Activated T-cell treated with anti-CD3 and anti-CD28 coated beads, Interleukin-2, amount 50 U/mL, for 72 hours (primary cell): ENCODE data around the gene ACTMAP. TPM values are rescaled to one million over a fixed set of nuclear protein-coding genes. Genes with fewer than 3 reads are reported as not detected.

Source experiments
- ATAC-seq, 2 donors: fragments of 150-1000 bp; cut with Tn5 transposase; replicated peaks in 1 of 2; 2 replicates each; pipeline ENCODE4 v1.10.0; 2021; ENCODE audit warnings: moderate library complexity in 2 of 2, mild to moderate bottlenecking in 1 of 2
- DNase-seq, 2 donors: peaks; one replicate each; pipeline ENCODE4 v3.0.0; 2021 to 2022; ENCODE audit warnings: mixed read lengths in 1 of 2
- H3K27ac Mint-ChIP-seq: one replicate; pipeline ENCODE4 v1.8.0; 2022; ENCODE audit warnings: mild to moderate bottlenecking, moderate library complexity, mixed read lengths
- H3K27me3 Mint-ChIP-seq: one replicate; pipeline ENCODE4 v1.8.0; 2022; ENCODE audit warnings: low read depth, mixed read lengths
- H3K36me3 Mint-ChIP-seq, 2 donors: one replicate each; pipeline ENCODE4 v1.8.0; 2022; ENCODE audit warnings: mixed read lengths in 2 of 2, mild to moderate bottlenecking in 1 of 2; ENCODE audit not compliant: insufficient read depth in 2 of 2
- H3K4me1 Mint-ChIP-seq: one replicate; pipeline ENCODE4 v1.8.0; 2022; ENCODE audit warnings: low read depth, mixed read lengths
- H3K4me3 Mint-ChIP-seq, 2 donors: one replicate each; pipeline ENCODE4 v1.8.0; 2022; ENCODE audit warnings: mild to moderate bottlenecking in 2 of 2, mixed read lengths in 2 of 2, moderate library complexity in 2 of 2
- H3K9me3 Mint-ChIP-seq, 2 donors: one replicate each; pipeline ENCODE4 v1.8.0; 2022; ENCODE audit warnings: mixed read lengths in 2 of 2
- total RNA-seq, 2 donors: library from RNA; stranded (reverse); gene quantifications; one replicate each; pipeline ENCODE4 v1.2.3, GENCODE V29; 2022

The ACTMAP gene
- total RNA-seq, 2 donors from 2014 or later = 32.8 to 45.1 TPM

DNA sequence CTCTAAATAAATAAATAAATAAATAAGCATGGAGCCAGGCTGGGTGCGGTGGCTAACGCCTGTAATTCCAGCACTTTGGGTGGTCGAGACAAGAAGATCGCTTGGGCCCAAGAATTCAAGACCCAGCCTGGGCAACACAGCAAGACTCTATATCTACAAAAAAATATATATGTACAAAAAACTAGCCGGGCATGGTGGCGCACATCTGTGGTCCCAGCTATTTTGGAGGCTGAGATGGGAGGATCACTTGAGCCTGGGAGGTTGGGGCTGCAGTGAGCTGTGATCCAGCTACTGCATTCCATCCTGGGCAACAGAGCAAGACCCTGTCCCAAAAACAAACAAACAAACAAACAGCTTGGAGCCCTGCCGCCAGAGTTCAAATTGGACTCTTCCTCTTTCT is 2.7 kb downstream of the ACTMAP start:
- DNase-seq (no peak), ATAC-seq (no peak)
- Mint-ChIP-seq H3K9me3 (no peaks in the 10 kb centered on the region), H3K36me3 (peaks cover 5 to 10% of the 10 kb centered on the region in 2 donors), H3K4me1 (peaks cover 28% of the 10 kb centered on the region), H3K4me3 (no peak overlapping the region), H3K27me3 (no peaks in the 10 kb centered on the region), H3K27ac (no peak overlapping the region)

DNA sequence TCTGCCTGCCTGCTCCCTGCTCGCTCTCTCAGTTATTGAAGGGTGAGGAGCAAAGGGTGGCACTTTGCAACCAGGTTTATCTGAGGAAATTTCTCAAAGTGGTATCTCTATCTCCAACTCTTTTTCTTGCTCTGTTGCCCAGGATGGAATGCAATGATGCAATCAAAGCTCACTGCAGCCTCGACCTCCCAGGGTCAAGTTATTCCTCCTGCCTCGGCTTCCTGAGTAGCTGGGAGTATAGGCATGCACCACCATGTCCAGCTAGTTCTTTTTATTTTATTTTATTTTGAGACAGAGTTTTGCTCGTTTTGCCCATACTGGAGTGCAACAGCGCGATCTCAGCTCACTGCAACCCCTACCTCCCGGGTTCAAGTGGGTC is 4.9 kb downstream of the ACTMAP start:
- H3K27me3 Mint-ChIP-seq = no peaks in the 10 kb centered on the region

DNA sequence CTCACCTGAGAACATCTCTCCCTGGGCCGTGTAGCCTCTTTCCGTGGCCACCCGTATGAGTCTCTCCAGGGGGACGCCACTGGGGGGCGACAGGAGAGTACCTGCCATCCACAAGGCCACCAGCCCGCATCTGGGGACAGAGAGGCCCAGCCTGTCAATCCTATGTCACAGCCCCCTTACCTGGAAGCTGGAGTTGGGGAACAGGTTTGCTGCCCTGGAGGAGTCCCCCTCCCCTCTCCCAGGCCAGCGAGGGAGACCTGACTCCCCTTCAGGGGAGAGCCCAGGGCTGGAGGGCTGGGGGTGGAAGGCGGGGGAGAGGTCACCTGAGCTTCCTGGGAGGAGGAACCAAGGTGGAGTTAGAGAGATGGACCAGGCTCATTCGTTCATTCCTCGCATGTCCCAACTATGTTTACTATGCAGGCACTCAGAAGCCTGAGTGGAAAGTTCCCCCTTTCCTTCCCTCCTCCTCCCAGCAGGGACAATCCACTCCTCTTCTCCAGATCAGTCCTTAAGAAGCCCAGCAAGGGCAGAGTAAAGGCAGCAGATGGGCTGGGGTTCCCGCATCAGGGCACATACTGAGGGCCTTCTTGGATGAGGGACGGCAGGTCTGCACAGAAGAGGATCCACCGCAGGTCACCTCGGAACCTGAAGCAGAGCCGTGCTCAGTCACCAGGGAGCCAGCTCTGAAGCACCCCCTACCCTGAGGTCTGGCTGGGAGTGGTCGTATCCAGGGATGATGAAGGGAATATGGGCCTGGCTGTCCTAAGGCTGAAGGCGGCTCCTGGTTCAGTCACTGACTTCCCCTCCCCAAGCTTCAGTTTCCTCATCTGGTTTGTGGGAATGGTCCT is 5.5 kb downstream of the ACTMAP start:
- no peak overlapping the region for H3K27ac Mint-ChIP-seq
- H3K36me3 Mint-ChIP-seq = no peaks in the 10 kb centered on the region
- no peaks in the 10 kb centered on the region for H3K27me3 Mint-ChIP-seq
- H3K9me3 Mint-ChIP-seq = no peaks in the 10 kb centered on the region
- DNase-seq = peak; percentile 43 to 51
- peaks cover 17% of the 10 kb centered on the region for H3K4me1 Mint-ChIP-seq
- ATAC-seq = peak; percentile 60 to 62
- H3K4me3 Mint-ChIP-seq = no peak overlapping the region

More for the DNA sequence above, 4.9 kb downstream of the ACTMAP start:
- Mint-ChIP-seq H3K36me3 (peaks cover 0 to 1% of the 10 kb centered on the region in 2 donors), H3K27ac (no peak overlapping the region), H3K4me3 (no peak overlapping the region), H3K4me1 (peaks cover 22% of the 10 kb centered on the region), H3K9me3 (no peaks in the 10 kb centered on the region)
- DNase-seq (no peak), ATAC-seq (no peak)

- Mint-ChIP-seq H3K27ac (no peak overlapping the region), H3K9me3 (no peaks in the 10 kb centered on the region), H3K36me3 (no peaks in the 10 kb centered on the region), H3K4me1 (peaks cover 9% of the 10 kb centered on the region), H3K4me3 (no peak overlapping the region), H3K27me3 (no peaks in the 10 kb centered on the region)
- ATAC-seq = no peak
- no peak for DNase-seq
These were observed 6.4 kb downstream of the ACTMAP start for GRCh38 chr19:40743926-40744325.

GRCh38 chr19:40742886-40743285 is 7.4 kb downstream of the ACTMAP start:
- DNase-seq = no peak
- Mint-ChIP-seq H3K36me3 (no peaks in the 10 kb centered on the region), H3K4me3 (no peak overlapping the region), H3K27ac (no peak overlapping the region), H3K9me3 (no peaks in the 10 kb centered on the region), H3K4me1 (no peaks in the 10 kb centered on the region), H3K27me3 (no peaks in the 10 kb centered on the region)
- no peak for ATAC-seq

DNA sequence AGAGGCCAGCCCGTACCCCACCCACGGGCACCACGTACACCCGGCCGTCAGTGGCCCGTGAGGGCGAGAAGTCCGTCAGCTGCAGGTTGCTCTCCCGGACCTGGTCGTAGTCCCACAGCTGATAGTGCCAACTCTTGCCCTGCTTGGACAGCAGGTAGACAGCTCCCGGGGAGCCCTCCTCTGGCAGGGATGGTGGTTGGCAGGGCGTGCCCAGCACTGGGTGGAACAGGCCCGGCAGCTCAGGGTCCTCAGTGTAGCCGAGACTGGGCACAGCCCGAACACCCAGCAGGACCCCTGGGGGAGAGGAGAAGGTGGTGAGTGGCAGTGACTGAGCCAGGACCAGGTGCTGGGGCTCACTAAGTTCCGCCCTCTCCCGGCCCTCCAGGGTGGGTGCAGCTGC is 7.8 kb downstream of the ACTMAP start:
- no peak for DNase-seq
- H3K27me3 Mint-ChIP-seq = no peaks in the 10 kb centered on the region
- no peaks in the 10 kb centered on the region for H3K9me3 Mint-ChIP-seq
- no peak overlapping the region for H3K27ac Mint-ChIP-seq
- H3K4me1 Mint-ChIP-seq = no peaks in the 10 kb centered on the region
- H3K36me3 Mint-ChIP-seq = peaks cover 2 to 3% of the 10 kb centered on the region in 2 donors
- ATAC-seq = peak in 1 of 2 donors; percentile 12
- H3K4me3 Mint-ChIP-seq = no peak overlapping the region

DNA sequence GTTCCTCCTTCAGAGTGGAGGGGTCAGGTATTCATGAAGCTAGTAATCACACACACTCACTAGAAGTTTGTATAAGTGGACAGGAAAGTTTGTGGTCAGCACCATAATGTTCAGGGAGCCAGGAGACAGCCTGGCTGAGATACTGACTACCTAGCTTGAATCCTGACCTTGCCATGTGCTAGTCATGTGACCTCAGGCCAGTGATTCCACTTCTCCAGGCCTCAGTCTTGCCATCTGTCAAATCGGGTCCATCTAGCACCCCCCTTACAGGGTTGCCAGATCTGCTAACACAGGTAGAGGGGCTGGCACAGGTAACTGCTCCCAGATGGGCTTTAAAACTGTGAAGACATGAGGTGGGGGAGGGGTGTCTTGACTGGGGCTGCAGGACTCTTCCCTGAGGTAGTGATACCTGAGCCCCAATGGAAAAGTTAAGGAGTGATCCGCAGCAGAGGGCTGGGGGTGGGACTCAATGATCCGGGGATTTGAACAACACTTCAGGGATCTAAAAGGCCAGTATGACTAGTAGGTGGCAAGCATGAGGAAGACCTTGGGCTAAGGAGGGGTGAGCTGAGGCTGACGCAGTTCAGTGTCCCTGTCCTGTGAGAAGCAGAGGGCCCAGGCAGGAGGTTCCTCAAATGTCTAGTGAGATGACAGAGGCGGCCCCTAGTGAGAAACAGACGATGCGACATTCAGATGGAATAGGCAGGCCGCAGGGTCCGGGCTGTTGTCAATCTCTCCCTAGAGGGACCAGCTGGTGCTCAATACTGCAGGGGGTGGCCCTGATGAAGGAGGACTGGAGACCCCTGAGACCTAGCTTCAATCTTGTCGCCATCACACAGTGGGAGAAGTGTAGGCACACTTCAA is 8.5 kb downstream of the ACTMAP start:
- no peak overlapping the region for H3K27ac Mint-ChIP-seq
- DNase-seq (no peak), ATAC-seq (no peak)
- H3K4me1 Mint-ChIP-seq = no peaks in the 10 kb centered on the region
- H3K4me3 Mint-ChIP-seq = no peak overlapping the region
- H3K9me3 Mint-ChIP-seq = no peaks in the 10 kb centered on the region
- H3K36me3 Mint-ChIP-seq = peaks cover 3 to 4% of the 10 kb centered on the region in 2 donors
- no peaks in the 10 kb centered on the region for H3K27me3 Mint-ChIP-seq

DNA sequence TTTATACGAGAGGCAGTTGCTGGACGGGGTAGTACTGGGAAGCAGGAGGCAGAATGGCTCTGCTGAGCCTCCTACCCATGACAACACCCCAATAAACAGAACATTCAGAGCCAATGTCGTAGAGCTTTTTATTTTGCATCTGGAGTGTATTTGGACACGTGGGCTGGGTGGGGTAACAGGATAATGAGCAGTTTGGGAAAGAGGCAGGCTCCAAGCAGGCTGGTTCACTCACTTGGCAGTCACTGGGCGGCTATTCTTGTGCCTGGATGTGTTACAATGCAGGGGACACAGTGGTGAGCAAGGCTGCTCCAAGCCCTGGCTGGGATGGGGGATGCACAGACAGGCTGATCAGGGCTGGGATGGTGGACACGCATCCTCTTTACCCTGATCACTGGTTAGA is 9.5 kb downstream of the ACTMAP start:
- peaks cover 3 to 5% of the 10 kb centered on the region in 2 donors for H3K36me3 Mint-ChIP-seq
- H3K27ac Mint-ChIP-seq = no peak overlapping the region
- no peaks in the 10 kb centered on the region for H3K4me1 Mint-ChIP-seq
- ATAC-seq = no peak
- no peak overlapping the region for H3K4me3 Mint-ChIP-seq
- H3K9me3 Mint-ChIP-seq = no peaks in the 10 kb centered on the region
- H3K27me3 Mint-ChIP-seq = no peaks in the 10 kb centered on the region
- no peak for DNase-seq

- H3K27me3 Mint-ChIP-seq = no peaks in the 10 kb centered on the region
- ATAC-seq = no peak
- no peak overlapping the region for H3K27ac Mint-ChIP-seq
- DNase-seq = no peak
- H3K36me3 Mint-ChIP-seq = peaks cover 7 to 11% of the 10 kb centered on the region in 2 donors
- no peak overlapping the region for H3K4me3 Mint-ChIP-seq
- no peaks in the 10 kb centered on the region for H3K4me1 Mint-ChIP-seq
- no peaks in the 10 kb centered on the region for H3K9me3 Mint-ChIP-seq
These were observed 10.2 kb downstream of the ACTMAP start for GRCh38 chr19:40739871-40740703.

GRCh38 chr19:40739030-40739839 is 11.0 kb downstream of the ACTMAP start:
- H3K4me3 Mint-ChIP-seq = no peak overlapping the region
- H3K27ac Mint-ChIP-seq = no peak overlapping the region
- no peaks in the 10 kb centered on the region for H3K4me1 Mint-ChIP-seq
- no peaks in the 10 kb centered on the region for H3K9me3 Mint-ChIP-seq
- ATAC-seq (peak; percentile 37 to 43), DNase-seq (no peak)
- peaks cover 7 to 14% of the 10 kb centered on the region in 2 donors for H3K36me3 Mint-ChIP-seq
- no peaks in the 10 kb centered on the region for H3K27me3 Mint-ChIP-seq

GRCh38 chr19:40737102-40737644 is 13.1 kb downstream of the ACTMAP start:
- H3K9me3 Mint-ChIP-seq = no peaks in the 10 kb centered on the region
- peaks cover 11 to 21% of the 10 kb centered on the region in 2 donors for H3K36me3 Mint-ChIP-seq
- H3K4me3 Mint-ChIP-seq = no peak overlapping the region
- DNase-seq = no peak
- H3K27me3 Mint-ChIP-seq = no peaks in the 10 kb centered on the region
- no peak overlapping the region for H3K27ac Mint-ChIP-seq
- no peaks in the 10 kb centered on the region for H3K4me1 Mint-ChIP-seq
- ATAC-seq = no peak

- Mint-ChIP-seq H3K27me3 (no peaks in the 10 kb centered on the region), H3K9me3 (no peaks in the 10 kb centered on the region), H3K36me3 (peaks cover 11 to 21% of the 10 kb centered on the region in 2 donors), H3K27ac (no peak overlapping the region), H3K4me1 (no peaks in the 10 kb centered on the region), H3K4me3 (no peak overlapping the region)
- ATAC-seq = no peak
- DNase-seq = no peak
These were observed 13.6 kb downstream of the ACTMAP start for GRCh38 chr19:40736661-40737060.
